GM18907 (cell line): ENCODE measurements around the gene TLCD2.
A peak's percentile ranks its signal among the peaks of the same experiment; 100 is the strongest.
"Not testable (repeated sequence)": the region's sequence is repeated elsewhere in the genome, so short reads cannot be mapped to it uniquely, and the experiment has no call there.

Experiments used
- ATAC-seq: cut with Tn5 transposase; IDR thresholded peaks from one replicate; pipeline ENCODE4 v1.9.1; 2021; ENCODE audit warnings: mild to moderate bottlenecking, moderate library complexity; ENCODE audit not compliant: unreplicated experiment

Gene TLCD2

DNA sequence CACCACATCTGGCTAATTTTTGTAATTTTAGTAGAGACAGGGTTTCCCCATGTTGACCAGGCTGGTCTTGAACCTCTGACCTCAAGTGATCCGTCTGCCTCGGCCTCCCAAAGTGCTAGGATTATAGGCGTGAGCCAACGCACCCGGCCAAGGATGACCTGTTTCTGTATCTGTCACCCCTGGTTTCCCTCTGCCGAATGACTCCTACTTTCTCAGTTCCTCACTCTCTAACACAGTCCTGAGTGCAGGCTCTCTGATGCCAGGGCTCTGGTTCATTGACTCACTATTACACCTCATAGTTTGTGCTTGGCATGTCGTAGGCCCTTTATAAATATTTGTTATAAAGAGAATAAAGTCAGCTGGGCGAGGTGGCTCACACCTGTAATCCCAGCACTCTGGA, 14.8 kb downstream of the TLCD2 start:
- no peak for ATAC-seq

GRCh38 chr17:1693339-1693738, 16.8 kb downstream of the TLCD2 start:
- ATAC-seq, result no peak

DNA sequence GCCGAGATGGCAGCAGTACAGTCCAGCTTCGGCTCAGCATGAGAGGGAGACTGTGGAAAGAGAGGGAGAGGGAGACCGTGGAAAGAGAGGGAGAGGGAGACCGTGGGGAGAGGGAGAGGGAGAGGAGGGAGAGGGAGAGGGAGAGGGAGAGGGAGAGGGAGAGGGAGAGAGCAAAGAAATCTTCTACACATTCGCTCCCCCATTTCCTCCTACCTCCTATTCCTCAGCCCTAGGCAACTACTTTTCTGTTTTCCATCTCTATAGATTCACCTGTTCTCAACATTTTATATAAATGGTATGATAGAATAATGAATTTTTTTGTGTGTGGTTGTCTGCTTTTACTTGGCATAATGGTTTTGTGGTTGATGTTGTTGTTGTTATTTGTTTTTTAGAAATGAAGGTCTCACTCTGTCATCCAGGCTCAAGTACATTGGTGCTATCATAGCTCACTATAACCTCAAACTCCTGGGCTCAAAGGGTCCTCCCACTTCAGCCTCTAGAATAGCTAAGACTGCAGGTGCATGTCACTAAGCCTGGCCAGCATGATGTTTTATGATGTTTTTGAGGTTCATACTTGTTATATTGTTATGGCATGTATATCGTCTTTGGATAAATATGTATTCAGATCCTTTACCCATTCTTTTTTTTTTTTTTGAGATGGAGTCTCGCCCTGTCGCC, 19.5 kb downstream of the TLCD2 start:
- ATAC-seq, result no peak

DNA sequence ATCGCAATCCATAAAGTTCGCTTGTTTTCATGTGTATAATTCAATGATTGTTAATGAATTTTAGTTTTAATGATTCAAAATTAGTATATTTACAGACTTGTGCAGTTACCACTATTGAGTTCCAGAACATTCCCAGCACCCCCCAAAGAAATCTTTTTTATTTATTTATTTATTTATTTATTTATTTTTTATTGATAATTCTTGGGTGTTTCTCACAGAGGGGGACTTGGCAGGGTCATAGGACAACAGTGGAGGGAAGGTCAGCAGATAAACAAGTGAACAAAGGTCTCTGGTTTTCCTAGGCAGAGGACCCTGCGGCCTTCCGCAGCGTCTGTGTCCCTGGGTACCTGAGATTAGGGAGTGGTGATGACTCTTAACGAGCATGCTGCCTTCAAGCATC, 21.8 kb downstream of the TLCD2 start:
- ATAC-seq, result not testable (repeated sequence)

- ATAC-seq, result no peak
Measured at GRCh38 chr17:1686086-1686485, 24.1 kb downstream of the TLCD2 start.

DNA sequence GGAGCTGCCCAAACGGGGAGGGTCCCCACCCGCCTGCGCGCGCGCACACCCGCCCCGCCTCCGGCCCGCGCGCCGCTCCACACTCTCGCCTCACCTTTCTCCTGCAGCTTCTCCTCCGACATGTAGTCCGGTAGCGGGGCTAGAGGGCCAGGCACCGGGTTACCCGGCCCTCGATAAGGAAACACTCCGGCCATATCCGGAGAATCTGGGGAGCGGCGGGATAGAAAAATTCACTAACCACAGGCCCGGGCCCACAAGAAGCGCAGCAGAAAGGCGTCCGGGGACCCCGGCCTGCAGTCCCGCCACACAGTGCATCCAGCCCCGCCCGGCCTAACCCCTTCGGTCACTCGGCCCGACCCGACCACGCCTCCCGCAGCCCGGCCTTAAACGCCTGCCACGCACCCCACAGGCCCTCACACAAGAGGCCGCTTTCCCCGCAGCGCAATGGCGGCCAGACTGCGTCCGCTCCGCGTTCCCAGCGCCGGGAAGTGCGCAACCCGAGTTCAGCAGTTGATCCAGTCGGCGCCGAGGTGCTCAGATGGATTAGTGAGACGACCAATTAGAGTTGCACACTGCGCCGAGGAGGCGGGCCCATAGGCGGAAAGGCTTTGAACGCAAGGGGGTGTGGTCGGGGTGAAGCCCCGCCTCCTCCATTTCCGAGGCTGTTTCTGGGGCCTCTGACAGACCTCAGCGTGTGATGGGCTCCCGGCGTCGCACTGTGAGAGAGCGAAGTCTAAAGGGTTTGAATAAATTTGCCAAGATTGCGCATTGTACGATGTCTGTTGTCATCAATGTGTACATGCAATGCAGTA, 25.6 kb downstream of the TLCD2 start, which contains the start of gene PRPF8:
TSS of gene PRPF8 (minus strand) at position 490 of the 812 bp plus-strand sequence. CDS start at position 194, 296 bp downstream.
- peak; percentile 96 for ATAC-seq

DNA sequence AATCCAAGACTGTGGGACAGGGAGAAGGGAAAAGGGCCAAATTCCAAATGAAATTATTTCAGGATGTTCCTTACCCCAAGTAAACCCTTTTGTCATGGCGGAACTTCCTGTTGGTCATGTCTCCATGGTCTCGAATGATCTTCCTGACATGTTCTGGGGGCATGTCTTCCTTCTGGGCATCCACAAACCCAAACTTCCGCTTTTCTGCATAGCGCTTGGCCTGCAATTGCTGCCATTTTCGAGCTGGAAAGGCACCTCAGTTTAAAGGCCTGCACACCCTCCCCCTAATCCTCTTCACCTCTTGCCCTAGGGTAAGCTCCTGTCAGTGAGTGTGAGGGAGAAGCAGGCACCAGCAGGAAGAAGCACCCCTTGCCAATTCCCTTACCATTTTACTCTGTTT, 26.7 kb downstream of the TLCD2 start:
- no peak for ATAC-seq

DNA sequence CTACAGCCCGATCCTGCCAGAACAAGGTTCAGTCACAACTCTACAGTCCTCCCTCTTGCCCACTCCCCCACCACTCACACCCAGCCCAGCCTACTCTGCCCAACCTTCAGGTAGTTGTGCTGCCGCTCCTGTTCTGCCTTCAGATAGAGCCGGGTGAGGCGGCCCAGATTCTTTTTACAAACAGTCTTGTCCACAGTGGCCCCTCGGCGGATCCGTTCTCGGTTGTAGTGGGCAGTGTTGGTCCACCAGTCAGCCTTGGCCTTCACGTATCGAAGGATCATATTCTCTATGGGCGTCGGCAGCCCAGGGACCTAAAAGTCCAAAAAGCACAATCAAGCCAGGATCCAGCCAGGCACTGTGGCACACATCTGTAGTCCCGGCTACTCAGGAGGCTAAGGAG, 33.8 kb downstream of the TLCD2 start:
- ATAC-seq, result no peak

GRCh38 chr17:1673041-1673785, 37.0 kb downstream of the TLCD2 start:
- ATAC-seq, result no peak

DNA sequence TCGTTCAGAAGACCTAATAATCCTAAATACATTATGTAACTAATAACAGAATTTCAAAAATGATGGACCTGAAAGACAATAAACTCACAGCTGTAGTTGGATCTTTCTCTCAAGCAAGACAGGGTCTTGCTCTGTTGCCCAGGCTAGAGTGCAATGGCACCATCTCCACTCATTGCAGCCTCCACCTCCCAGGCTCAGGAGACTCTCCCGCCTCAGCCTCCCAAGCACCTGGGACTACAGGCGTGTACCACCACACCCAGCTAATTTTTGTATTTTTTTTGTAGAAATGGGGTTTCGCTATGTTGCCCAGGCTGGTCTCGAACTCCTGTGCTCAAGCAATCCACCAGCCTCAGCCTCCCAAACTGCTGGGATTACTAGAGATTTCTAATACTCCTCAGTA, 46.2 kb downstream of the TLCD2 start:
- not testable (repeated sequence) for ATAC-seq

GRCh38 chr17:1661045-1661444, 49.1 kb downstream of the TLCD2 start:
- no peak for ATAC-seq

DNA sequence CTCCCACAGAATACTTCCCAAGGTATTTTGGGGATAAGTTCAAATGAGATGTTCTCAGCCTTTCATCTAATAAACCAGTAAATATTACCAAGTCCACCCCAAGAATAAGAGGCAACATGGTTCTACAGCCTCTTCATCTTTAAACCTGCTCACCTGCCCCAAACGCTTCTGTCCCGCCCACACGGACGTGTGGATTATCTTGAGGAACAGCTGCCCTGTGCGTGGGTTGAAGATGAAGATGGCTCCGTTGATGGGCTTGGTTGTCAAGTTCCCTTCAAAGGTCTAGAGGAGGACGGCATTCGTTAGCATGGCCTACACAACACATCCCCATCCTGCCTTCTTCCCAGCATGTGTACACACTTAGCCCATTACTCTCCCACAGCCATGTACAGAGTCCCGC, 52.1 kb downstream of the TLCD2 start:
- no peak for ATAC-seq

DNA sequence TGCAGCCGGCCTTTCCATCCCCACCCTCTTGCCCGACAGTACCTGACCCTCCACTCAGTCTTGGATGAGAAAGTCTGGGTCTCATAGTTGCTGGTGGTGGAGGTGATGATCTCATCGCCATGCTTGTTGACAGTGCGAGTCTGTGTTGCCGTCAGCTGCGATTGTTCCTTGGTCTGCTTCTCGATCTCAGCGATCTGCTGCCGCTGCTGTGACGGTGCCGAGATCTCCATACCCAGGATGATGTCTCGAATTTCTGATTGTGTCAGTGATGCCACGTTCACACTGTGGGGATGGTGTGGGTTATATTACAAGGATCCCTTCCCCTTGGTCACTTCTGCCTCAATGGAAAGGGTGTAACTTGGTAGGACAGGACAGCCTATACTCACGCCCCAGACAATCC, 56.4 kb downstream of the TLCD2 start:
- ATAC-seq, result no peak

- ATAC-seq, result not testable (repeated sequence)
Measured at GRCh38 chr17:1652794-1653193, 57.4 kb downstream of the TLCD2 start.
